Tibial nerve (tissue), 3 donors: ENCODE results near the gene DAPK1.

ENCODE experiments used
- POLR2A ChIP-seq, 2 donors: fragments of 450-650 bp; IDR thresholded peaks; one replicate each; pipeline ENCODE4 v1.6.1; 2017; ENCODE audit warnings: antibody characterized with exemption in 2 of 2, mild to moderate bottlenecking in 2 of 2, moderate library complexity in 2 of 2
- TF ChIP-seq, protein P1 (sequence below), 5 experiments: fragments of 200-600 bp in 3 of 5; fragments of 450-650 bp in 2 of 5; sonication (generic) in 3 of 5; IDR thresholded peaks; one replicate each; pipeline ENCODE4 v1.5.1; 2016 to 2019; ENCODE audit warnings: antibody characterized with exemption in 5 of 5, mild to moderate bottlenecking in 3 of 5, moderate library complexity in 2 of 5

DNA sequence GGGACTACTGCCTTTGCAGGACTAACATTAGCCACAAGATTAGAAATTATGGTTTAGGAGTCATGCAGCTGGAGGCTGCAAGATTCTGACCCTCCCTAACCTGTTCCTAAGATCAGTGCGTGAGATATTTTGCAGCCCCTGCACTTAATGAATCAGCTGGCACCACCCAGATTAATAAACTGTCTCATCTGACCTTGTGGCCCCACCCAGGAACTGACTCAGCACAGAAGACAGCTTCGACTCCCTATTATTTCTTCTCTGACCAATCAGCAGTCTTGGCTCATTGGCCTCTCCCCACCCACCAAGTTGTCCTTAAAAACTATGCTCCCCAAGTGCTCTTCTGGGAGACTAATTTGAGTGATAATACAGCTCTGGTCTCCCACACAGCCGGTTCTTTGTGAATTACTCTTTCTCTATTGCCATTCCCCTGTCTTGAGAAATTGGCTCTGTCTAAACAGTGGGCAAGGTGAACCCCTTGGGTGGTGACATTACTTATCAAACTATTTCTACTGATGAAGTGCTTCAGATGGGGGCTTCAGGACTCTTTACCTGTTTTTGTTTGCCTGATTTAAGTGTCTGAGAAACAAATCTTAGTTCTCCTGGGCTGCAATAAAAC is 245.3 kb downstream of the DAPK1 start:
- no peak for TF ChIP-seq POLR2A (IDR thresholded peaks at IDR 0.05)
- TF ChIP-seq, protein P1, sequence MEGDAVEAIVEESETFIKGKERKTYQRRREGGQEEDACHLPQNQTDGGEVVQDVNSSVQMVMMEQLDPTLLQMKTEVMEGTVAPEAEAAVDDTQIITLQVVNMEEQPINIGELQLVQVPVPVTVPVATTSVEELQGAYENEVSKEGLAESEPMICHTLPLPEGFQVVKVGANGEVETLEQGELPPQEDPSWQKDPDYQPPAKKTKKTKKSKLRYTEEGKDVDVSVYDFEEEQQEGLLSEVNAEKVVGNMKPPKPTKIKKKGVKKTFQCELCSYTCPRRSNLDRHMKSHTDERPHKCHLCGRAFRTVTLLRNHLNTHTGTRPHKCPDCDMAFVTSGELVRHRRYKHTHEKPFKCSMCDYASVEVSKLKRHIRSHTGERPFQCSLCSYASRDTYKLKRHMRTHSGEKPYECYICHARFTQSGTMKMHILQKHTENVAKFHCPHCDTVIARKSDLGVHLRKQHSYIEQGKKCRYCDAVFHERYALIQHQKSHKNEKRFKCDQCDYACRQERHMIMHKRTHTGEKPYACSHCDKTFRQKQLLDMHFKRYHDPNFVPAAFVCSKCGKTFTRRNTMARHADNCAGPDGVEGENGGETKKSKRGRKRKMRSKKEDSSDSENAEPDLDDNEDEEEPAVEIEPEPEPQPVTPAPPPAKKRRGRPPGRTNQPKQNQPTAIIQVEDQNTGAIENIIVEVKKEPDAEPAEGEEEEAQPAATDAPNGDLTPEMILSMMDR (IDR thresholded peaks at IDR 0.05), result no peak
